DND-41 (cell line): ENCODE results near the gene ATF7IP.
"Not testable (repeated sequence)": the region's sequence is repeated elsewhere in the genome, so short reads cannot be mapped to it uniquely, and the experiment has no call there.

Source experiments
- CTCF ChIP-seq: IDR thresholded peaks from 2 replicates; pipeline ENCODE4 v1.5.1; 2012; ENCODE audit warnings: borderline replicate concordance, low read length, moderate library complexity, mild to moderate bottlenecking; ENCODE audit not compliant: poor library complexity, severe bottlenecking; ENCODE audit errors: extremely low read depth
- EZH2 ChIP-seq: IDR thresholded peaks from 3 replicates; pipeline ENCODE4 v1.6.1; 2012; ENCODE audit warnings: borderline replicate concordance, low read depth, mild to moderate bottlenecking, moderate library complexity, low read length, inconsistent platforms; ENCODE audit not compliant: severe bottlenecking

- TF ChIP-seq CTCF, EZH2: not testable (repeated sequence)
Measured at GRCh38 chr12:14319704-14320427, 45.6 kb upstream of the ATF7IP start.
